Stomach (tissue), 4 donors: ENCODE measurements around the gene DGKD.

Experiments used
- EP300 ChIP-seq: sonication (generic); formaldehyde crosslinking; IDR thresholded peaks from one replicate; pipeline ENCODE4 v1.6.1; 2017; ENCODE audit warnings: antibody characterized with exemption
- POLR2A ChIP-seq, 4 donors: fragments of 450-650 bp; IDR thresholded peaks; one replicate each; pipeline ENCODE4 v1.6.1; 2016; ENCODE audit warnings: antibody characterized with exemption in 4 of 4, control low read depth in 2 of 4, mild to moderate bottlenecking in 1 of 4, moderate library complexity in 1 of 4
- POLR2AphosphoS5 ChIP-seq, 3 donors: sonication (generic); formaldehyde crosslinking; IDR thresholded peaks; one replicate each; pipeline ENCODE4 v1.6.1; 2016; ENCODE audit warnings: antibody characterized with exemption in 3 of 3
- TF ChIP-seq, protein P1 (sequence below), 7 experiments: fragments of 450-650 bp in 4 of 7; fragments of 200-600 bp in 3 of 7; sonication (generic) in 3 of 7; IDR thresholded peaks; one replicate each; pipeline ENCODE4 v1.5.1; 2016 to 2019; ENCODE audit warnings: antibody characterized with exemption in 7 of 7, control low read depth in 2 of 7, mild to moderate bottlenecking in 1 of 7

DNA sequence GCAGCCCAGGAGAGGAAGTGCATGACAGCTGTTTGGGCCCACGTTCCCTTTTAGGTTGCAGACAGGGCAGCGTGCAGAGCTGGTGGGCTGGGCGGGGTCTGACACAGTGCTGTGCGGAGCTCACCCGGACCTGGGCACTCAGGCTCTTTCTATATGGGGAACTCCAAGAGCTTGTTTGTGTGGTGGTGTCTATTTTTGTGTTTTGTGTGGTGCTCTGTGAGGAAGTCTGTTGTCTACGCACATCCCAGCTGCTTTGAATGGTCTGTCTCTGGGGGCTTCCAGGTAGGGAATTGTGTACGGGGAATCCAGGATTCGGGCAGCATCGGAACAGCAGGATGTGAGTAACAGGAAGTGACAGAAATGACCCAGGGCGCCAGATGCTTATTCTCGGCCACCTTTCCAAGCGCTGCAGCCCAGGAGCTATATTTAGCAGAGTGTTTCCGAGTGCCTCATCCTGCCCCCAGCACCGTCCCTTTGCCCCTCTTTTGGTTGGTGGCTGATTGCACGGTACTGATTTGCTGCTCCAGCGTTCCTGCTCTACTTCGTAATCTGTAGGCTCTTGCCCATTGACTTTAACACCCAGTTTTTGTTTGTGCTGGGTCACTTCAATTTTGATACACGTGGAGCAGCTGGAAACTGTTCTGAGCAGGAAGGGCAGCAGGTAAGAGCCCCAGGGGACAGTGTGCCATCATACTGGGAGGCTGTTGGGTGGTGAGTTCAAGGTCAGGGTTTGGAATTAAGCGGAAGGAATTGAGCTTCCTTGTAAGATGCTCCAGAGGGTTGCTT lies 64.7 kb downstream of the DGKD start:
- TF ChIP-seq, protein P1, sequence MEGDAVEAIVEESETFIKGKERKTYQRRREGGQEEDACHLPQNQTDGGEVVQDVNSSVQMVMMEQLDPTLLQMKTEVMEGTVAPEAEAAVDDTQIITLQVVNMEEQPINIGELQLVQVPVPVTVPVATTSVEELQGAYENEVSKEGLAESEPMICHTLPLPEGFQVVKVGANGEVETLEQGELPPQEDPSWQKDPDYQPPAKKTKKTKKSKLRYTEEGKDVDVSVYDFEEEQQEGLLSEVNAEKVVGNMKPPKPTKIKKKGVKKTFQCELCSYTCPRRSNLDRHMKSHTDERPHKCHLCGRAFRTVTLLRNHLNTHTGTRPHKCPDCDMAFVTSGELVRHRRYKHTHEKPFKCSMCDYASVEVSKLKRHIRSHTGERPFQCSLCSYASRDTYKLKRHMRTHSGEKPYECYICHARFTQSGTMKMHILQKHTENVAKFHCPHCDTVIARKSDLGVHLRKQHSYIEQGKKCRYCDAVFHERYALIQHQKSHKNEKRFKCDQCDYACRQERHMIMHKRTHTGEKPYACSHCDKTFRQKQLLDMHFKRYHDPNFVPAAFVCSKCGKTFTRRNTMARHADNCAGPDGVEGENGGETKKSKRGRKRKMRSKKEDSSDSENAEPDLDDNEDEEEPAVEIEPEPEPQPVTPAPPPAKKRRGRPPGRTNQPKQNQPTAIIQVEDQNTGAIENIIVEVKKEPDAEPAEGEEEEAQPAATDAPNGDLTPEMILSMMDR (IDR thresholded peaks at IDR 0.05), result no peak
- TF ChIP-seq POLR2AphosphoS5 (IDR thresholded peaks at IDR 0.05) (peak in 2 of 3 donors; percentile 42 to 54), EP300 (peak; percentile 30), POLR2A (IDR thresholded peaks at IDR 0.05) (no peak)
